Measurements from ENCODE around the gene KPNB1. TPM values are rescaled to one million over a fixed set of nuclear protein-coding genes. Genes with fewer than 3 reads are reported as not detected.

KPNB1 gene
- total and polyA plus RNA-seq, 7 donors = 78.0 to 323 (median 192) TPM

GRCh38 chr17:47607481-47607880 lies 42.2 kb upstream of the KPNB1 start:
- peaks cover 0 to 90% of the 10 kb centered on the region in 2 donors for H3K36me3 ChIP-seq (ENCODE audit: insufficient read depth in 1 of 2, low read depth in 1 of 2)
- H3K4me1 ChIP-seq = no peaks in the 10 kb centered on the region
- H3K9me3 ChIP-seq = no peaks in the 10 kb centered on the region
- H3K4me3 ChIP-seq = no peak overlapping the region
- DNase-seq = no peak
- no peak for TF ChIP-seq CTCF (IDR thresholded peaks at IDR 0.05)
- H3K27ac ChIP-seq = no peak overlapping the region
- no peaks in the 10 kb centered on the region for H3K27me3 ChIP-seq (ENCODE audit: insufficient read depth in 3 of 3, low read length in 2 of 3)
- intact Hi-C loops (cut with DNase I) = loop anchor here in 1 of 2 donors (10.0 kb wide), 1 partner anchor 47 kb away; no protein-coding TSS in a partner anchor
- WGBS, 3 donors = 89 to 99% (median 92%) methylated on average over 3 of the region's 3 CpGs
- ATAC-seq = no peak

- H3K9me3 ChIP-seq = no peaks in the 10 kb centered on the region
- H3K27me3 ChIP-seq (ENCODE audit: insufficient read depth in 3 of 3, low read length in 2 of 3) = no peaks in the 10 kb centered on the region
- H3K4me3 ChIP-seq = no peak overlapping the region
- intact Hi-C loops (cut with DNase I) = loop anchor here in 1 of 2 donors (10.0 kb wide), 2 partner anchors 247 to 387 kb away; no protein-coding TSS in a partner anchor
- ATAC-seq (no peak), DNase-seq (no peak)
- H3K36me3 ChIP-seq (ENCODE audit: insufficient read depth in 1 of 2, low read depth in 1 of 2) = peaks cover 7 to 90% of the 10 kb centered on the region in 2 donors
- no peak for TF ChIP-seq CTCF (IDR thresholded peaks at IDR 0.05)
- H3K4me1 ChIP-seq = no peaks in the 10 kb centered on the region
- 90 to 93% (median 92%) methylated on average over 4 to 5 of the region's 5 CpGs for WGBS, 3 donors
- H3K27ac ChIP-seq = peak overlapping the region; percentile 30
These were observed 38.1 kb upstream of the KPNB1 start for GRCh38 chr17:47611372-47612350.

- Histone ChIP-seq H3K9me3 (no peaks in the 10 kb centered on the region), H3K4me1 (peaks cover 15% of the 10 kb centered on the region), H3K36me3 (ENCODE audit: insufficient read depth in 1 of 2, low read depth in 1 of 2) (peaks cover 19 to 95% of the 10 kb centered on the region in 2 donors), H3K27me3 (ENCODE audit: insufficient read depth in 3 of 3, low read length in 2 of 3) (no peaks in the 10 kb centered on the region), H3K4me3 (no peak overlapping the region), H3K27ac (no peak overlapping the region)
- intact Hi-C loops (cut with DNase I) = loop anchor here in 1 of 2 donors (5.0 to 10.0 kb wide), 3 partner anchors 114 to 391 kb away; no protein-coding TSS in a partner anchor
- ATAC-seq = peak in 3 of 4 donors; percentile 43 to 64 (median 62)
- peak; percentile 70 for TF ChIP-seq CTCF (IDR thresholded peaks at IDR 0.05)
- WGBS, 3 donors = 61 to 82% (median 68%) methylated on average over 8 of the region's 8 CpGs
- DNase-seq = no peak
These were observed 33.8 kb upstream of the KPNB1 start for GRCh38 chr17:47615766-47616424.

GRCh38 chr17:47618410-47618809 lies 31.3 kb upstream of the KPNB1 start:
- 67 to 76% (median 76%) methylated on average over 4 of the region's 4 CpGs for WGBS, 3 donors
- ATAC-seq (no peak), DNase-seq (no peak)
- H3K9me3 ChIP-seq = no peaks in the 10 kb centered on the region
- peaks cover 18 to 96% of the 10 kb centered on the region in 2 donors for H3K36me3 ChIP-seq (ENCODE audit: insufficient read depth in 1 of 2, low read depth in 1 of 2)
- H3K27ac ChIP-seq = no peak overlapping the region
- no peaks in the 10 kb centered on the region for H3K27me3 ChIP-seq (ENCODE audit: insufficient read depth in 3 of 3, low read length in 2 of 3)
- H3K4me1 ChIP-seq = peaks cover 34% of the 10 kb centered on the region
- TF ChIP-seq CTCF (IDR thresholded peaks at IDR 0.05) = no peak
- H3K4me3 ChIP-seq = no peak overlapping the region
- intact Hi-C loops (cut with DNase I) = loop anchor here in 1 of 2 donors (5.0 to 10.0 kb wide), 3 partner anchors 116 to 394 kb away; no protein-coding TSS in a partner anchor
